Nephron progenitor cell (in vitro differentiated cells): ENCODE results near the gene SLC12A4.
A peak's percentile ranks its signal among the peaks of the same experiment; 100 is the strongest.

ENCODE experiments used
- DNase-seq: peaks from one replicate; pipeline ENCODE4 v3.0.0; 2021
- H3K27ac Mint-ChIP-seq: 2 replicates; pipeline ENCODE4 v1.8.0; 2021; ENCODE audit warnings: mild to moderate bottlenecking, moderate library complexity, mixed read lengths
- H3K27me3 Mint-ChIP-seq: 2 replicates; pipeline ENCODE4 v1.8.0; 2021; ENCODE audit warnings: mild to moderate bottlenecking, low read depth, mixed read lengths; ENCODE audit not compliant: poor library complexity
- H3K36me3 Mint-ChIP-seq: 2 replicates; pipeline ENCODE4 v1.8.0; 2021; ENCODE audit warnings: low read depth, mixed read lengths
- H3K4me1 Mint-ChIP-seq: 2 replicates; pipeline ENCODE4 v1.8.0; 2021; ENCODE audit warnings: mixed read lengths
- H3K4me3 Mint-ChIP-seq: 2 replicates; pipeline ENCODE4 v1.8.0; 2021; ENCODE audit warnings: mild to moderate bottlenecking, moderate library complexity, mixed read lengths
- H3K9me3 Mint-ChIP-seq: 2 replicates; pipeline ENCODE4 v1.8.0; 2021; ENCODE audit warnings: mild to moderate bottlenecking, moderate library complexity, mixed read lengths
- CTCF ChIP-seq: fragments of 200-600 bp; sonication (generic); IDR thresholded peaks from 2 replicates; pipeline ENCODE4 v1.5.0; 2021; ENCODE audit warnings: antibody characterized with exemption

The SLC12A4 gene

GRCh38 chr16:67989322-67990017 is 21.0 kb upstream of the SLC12A4 start:
- peaks cover 11% of the 10 kb centered on the region for H3K27me3 Mint-ChIP-seq
- no peak overlapping the region for H3K4me3 Mint-ChIP-seq
- no peak overlapping the region for H3K27ac Mint-ChIP-seq
- DNase-seq = no peak
- no peaks in the 10 kb centered on the region for H3K9me3 Mint-ChIP-seq
- H3K4me1 Mint-ChIP-seq = peaks cover 54% of the 10 kb centered on the region
- no peak for TF ChIP-seq CTCF
- no peaks in the 10 kb centered on the region for H3K36me3 Mint-ChIP-seq

DNA sequence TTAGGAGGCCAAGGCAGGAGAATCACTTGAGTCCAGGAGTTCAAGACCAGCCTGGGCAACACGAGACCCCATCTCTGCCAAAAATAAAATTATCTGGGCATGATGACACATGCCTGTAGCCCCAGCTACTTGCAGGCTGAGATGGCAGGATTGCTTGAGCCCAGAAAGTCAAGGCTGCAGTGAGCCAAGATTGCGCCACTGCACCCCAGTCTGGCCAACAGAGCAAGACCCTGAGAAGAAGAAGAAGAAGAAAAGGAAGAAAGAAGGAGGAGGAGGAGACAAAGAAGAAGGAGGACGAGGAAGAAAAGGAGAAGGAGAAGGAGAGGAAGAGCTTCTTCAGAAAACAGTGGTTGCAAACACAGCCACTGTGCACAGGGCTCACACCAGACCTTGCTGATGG is 20.2 kb upstream of the SLC12A4 start:
- H3K9me3 Mint-ChIP-seq = no peaks in the 10 kb centered on the region
- H3K4me1 Mint-ChIP-seq = peaks cover 52% of the 10 kb centered on the region
- no peak for DNase-seq
- peaks cover 11% of the 10 kb centered on the region for H3K27me3 Mint-ChIP-seq
- H3K36me3 Mint-ChIP-seq = no peaks in the 10 kb centered on the region
- TF ChIP-seq CTCF = no peak
- no peak overlapping the region for H3K4me3 Mint-ChIP-seq
- no peak overlapping the region for H3K27ac Mint-ChIP-seq

- TF ChIP-seq CTCF = no peak
- Mint-ChIP-seq H3K27me3 (peaks cover 16% of the 10 kb centered on the region), H3K4me1 (peaks cover 60% of the 10 kb centered on the region), H3K9me3 (peaks cover 3% of the 10 kb centered on the region), H3K27ac (peak overlapping the region; percentile 56), H3K4me3 (no peak overlapping the region), H3K36me3 (no peaks in the 10 kb centered on the region)
- no peak for DNase-seq
Measured at GRCh38 chr16:67987460-67988160, 19.2 kb upstream of the SLC12A4 start.

DNA sequence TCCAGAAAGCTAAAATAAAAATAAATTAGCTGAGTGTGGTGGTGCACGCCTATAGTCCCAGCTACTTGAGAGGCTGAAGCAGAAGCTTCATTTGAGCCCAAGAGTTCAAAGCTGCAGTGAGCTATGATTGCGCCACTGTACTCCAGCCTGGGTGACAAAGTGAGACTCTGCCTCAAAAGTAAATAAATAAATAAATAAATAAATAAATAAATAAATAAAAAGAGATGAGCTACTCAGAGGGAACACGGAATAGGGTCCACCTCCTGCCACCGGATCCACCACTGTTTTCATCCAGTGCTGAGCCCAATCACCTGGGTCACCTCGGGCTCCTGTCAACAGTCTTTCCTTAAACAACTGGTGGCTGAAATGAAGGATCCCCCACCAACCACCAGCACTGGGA is 18.5 kb upstream of the SLC12A4 start:
- no peak for TF ChIP-seq CTCF
- H3K27me3 Mint-ChIP-seq = peaks cover 18% of the 10 kb centered on the region
- H3K36me3 Mint-ChIP-seq = no peaks in the 10 kb centered on the region
- H3K9me3 Mint-ChIP-seq = peaks cover 6% of the 10 kb centered on the region
- H3K4me1 Mint-ChIP-seq = peaks cover 57% of the 10 kb centered on the region
- H3K27ac Mint-ChIP-seq = no peak overlapping the region
- no peak overlapping the region for H3K4me3 Mint-ChIP-seq
- no peak for DNase-seq

- TF ChIP-seq CTCF = no peak
- Mint-ChIP-seq H3K36me3 (no peaks in the 10 kb centered on the region), H3K4me1 (peaks cover 23% of the 10 kb centered on the region), H3K4me3 (no peak overlapping the region), H3K27me3 (peaks cover 23% of the 10 kb centered on the region), H3K9me3 (peaks cover 6% of the 10 kb centered on the region), H3K27ac (no peak overlapping the region)
- no peak for DNase-seq
Measured at GRCh38 chr16:67982011-67982696, 13.7 kb upstream of the SLC12A4 start.
